AG09319 (cell line): ENCODE data around the gene C17orf113.

ENCODE experiments used
- DNase-seq: peaks from one replicate; pipeline ENCODE4 v3.0.0-alpha.2; 2010; ENCODE audit warnings: low read depth; ENCODE audit errors: extremely low read depth
- CTCF ChIP-seq: IDR thresholded peaks from 2 replicates; pipeline ENCODE4 v1.5.1; 2011; ENCODE audit warnings: low read depth, mild to moderate bottlenecking, inconsistent platforms, low read length, moderate library complexity

Gene C17orf113

DNA sequence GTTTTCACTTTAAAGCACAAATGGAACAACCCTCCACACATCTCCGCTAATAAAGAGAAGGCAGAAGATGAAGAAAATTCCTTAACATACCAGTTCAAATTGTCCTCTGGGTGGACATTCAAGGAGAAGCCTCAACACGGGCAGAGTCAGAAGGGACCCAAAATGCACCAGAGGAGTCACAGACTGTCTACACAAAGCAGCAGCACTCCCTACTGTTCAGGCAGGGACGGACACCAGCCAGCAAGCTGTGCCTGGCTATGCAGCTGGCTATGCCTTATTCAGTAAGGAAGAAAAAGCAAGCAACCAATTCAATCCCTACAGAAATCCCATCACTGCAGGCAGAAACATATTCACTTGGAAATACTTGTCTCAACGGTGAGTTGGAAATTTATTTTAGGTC, 41.2 kb downstream of the C17orf113 start:
- TF ChIP-seq CTCF: no peak
- DNase-seq: no peak

GRCh38 chr17:42005166-42005565, 45.2 kb downstream of the C17orf113 start:
- TF ChIP-seq CTCF: no peak

DNA sequence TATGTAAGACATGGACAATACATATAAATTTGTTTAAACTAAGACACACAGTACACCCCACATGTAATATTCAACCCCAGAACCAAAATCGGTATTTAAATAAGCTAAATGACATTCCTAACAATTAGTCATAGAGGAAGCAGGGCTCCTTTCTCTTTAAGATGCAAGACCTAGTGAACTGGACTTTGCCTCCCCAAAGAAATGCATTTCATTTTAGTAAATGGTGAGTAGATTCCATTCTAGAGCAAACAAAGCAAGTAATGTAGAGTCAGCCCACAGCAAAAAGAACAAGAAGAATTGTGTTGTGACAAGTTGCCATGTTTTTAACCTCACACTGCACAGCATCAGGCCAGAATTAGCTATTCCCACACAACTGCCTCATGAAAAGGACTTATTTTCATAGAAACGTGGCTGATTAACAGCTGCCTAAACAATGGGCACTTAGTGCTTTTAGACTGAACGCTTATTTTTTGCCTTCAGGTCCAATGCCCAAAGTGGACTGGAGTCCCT, 47.6 kb downstream of the C17orf113 start:
- no peak for DNase-seq
- no peak for TF ChIP-seq CTCF

More at GRCh38 chr17:42005166-42005565, 45.2 kb downstream of the C17orf113 start:
- DNase-seq: no peak

DNA sequence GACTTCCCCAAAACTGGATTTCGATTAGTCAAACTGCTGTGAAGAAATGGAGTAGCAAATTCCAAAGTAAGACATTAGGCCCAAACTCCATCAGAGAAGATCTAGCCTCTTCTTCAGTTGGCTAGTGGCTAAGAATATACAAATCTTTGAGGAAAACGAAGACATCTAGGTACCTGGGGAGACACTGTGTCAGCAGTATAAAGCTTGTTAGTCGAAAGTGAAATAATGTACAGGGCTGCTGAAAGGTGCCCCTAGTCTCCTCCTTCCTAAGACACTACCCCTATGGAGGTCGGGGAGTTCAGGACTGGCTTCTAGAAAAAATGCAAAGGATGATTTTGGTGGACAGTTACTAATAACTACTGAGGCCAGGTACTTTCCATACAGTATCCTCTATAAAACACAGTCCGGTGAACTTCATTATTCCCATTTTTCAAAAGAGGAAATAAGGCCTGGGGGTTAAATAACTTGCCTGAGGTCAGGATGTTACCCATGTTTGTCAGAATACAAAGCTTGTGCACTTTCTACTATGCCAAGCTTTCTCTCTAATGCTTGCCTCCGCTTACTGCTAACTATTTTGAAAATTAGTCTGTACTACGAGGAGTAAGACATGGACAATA, 48.1 kb downstream of the C17orf113 start:
- no peak for TF ChIP-seq CTCF
- no peak for DNase-seq

- DNase-seq: no peak
- TF ChIP-seq CTCF: no peak
Measured at GRCh38 chr17:42001729-42002128, 48.7 kb downstream of the C17orf113 start.

DNA sequence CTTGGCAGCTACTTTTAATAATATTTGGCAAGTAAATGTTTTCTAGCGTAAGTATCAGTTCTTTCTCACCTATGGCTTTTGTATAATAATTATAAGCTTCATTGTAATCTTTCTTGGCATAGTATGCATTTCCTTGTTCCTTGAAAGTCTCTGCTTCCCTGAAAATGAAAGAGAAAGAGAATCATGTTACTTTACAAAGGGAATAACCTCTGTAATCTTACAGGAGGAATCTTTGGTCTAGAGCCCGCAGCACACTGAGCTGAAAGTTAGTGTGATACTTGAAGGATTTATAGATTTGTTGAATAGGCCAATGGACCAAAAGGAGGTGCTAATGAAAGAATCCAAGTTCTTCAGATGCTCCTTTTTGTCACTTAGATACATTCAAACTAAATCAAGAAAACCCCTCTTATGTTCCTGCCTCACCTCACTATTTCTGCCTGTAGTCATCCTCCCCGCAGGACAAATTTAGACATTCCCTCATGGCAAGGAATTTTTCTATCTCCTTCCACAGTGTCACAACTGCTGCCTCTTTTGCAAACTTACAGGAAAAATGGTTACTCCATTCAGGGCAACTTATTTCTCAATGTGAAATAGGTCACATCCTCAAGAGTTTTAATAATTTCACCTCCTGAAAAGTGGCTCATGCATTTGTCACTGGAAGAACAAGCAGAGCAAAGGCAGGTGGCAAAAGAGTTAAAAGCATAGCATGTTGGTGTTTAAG, 49.8 kb downstream of the C17orf113 start:
- no peak for DNase-seq
- no peak for TF ChIP-seq CTCF

GRCh38 chr17:41998497-41998896, 51.9 kb downstream of the C17orf113 start:
- TF ChIP-seq CTCF: no peak

More at GRCh38 chr17:41998497-41998896, 51.9 kb downstream of the C17orf113 start:
- DNase-seq: no peak
